Measurements from ENCODE around the gene RBM3.

DNA sequence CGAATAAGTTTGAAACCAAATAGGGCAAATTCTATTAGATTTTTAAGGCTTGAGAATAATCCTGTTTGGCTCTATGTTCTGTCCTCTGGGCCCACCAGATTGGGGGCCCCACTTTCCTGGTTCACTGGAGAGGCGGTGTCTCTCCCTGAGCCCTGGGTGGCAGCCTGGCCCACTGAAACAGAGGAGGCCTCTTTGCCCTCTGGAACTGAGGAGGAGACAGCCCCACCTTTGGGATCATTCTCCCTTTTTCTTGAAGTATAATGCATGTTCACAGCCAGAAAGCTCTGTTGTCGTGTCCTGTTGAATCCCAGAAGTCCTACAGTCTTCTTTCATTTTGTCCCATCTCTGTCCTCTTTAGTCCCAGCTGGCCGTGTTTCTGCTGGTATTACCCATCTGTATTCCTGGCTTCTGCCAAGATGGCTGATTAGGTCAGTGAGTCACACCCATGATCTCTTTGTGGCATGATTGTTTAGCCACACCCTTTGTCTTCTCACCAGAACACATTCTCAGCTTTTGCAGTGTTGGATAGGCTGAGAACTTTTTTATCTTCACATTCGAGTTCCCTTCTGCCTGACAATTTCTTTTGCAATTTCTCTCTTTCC, 42.8 kb upstream of the RBM3 start:
- TF ChIP-seq, protein P1, sequence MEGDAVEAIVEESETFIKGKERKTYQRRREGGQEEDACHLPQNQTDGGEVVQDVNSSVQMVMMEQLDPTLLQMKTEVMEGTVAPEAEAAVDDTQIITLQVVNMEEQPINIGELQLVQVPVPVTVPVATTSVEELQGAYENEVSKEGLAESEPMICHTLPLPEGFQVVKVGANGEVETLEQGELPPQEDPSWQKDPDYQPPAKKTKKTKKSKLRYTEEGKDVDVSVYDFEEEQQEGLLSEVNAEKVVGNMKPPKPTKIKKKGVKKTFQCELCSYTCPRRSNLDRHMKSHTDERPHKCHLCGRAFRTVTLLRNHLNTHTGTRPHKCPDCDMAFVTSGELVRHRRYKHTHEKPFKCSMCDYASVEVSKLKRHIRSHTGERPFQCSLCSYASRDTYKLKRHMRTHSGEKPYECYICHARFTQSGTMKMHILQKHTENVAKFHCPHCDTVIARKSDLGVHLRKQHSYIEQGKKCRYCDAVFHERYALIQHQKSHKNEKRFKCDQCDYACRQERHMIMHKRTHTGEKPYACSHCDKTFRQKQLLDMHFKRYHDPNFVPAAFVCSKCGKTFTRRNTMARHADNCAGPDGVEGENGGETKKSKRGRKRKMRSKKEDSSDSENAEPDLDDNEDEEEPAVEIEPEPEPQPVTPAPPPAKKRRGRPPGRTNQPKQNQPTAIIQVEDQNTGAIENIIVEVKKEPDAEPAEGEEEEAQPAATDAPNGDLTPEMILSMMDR (IDR thresholded peaks at IDR 0.05): no peak
- TF ChIP-seq EZH2 (IDR thresholded peaks at IDR 0.05; ENCODE audit: borderline replicate concordance, insufficient read depth, low read depth, low read length, poor library complexity, severe bottlenecking): no peak

Data from B cell (primary cell).